GM06990 (cell line): Measurements from ENCODE around the gene CASS4.
A peak's percentile ranks its signal among the peaks of the same experiment; 100 is the strongest.

ENCODE experiments used
- DNase-seq: peaks from one replicate; pipeline ENCODE4 v3.0.0-alpha.2; 2011; ENCODE audit not compliant: insufficient read length; ENCODE audit errors: extremely low read depth
- H3K27me3 ChIP-seq: replicated peaks from 2 replicates; pipeline ENCODE4 v1.6.0; 2011; ENCODE audit warnings: low read length; ENCODE audit not compliant: control insufficient read depth, insufficient read depth
- H3K36me3 ChIP-seq: 2 replicates; pipeline ENCODE4 v1.5.1; 2011; ENCODE audit warnings: low read length; ENCODE audit not compliant: control insufficient read depth, insufficient read depth
- H3K4me3 ChIP-seq: replicated peaks from 2 replicates; pipeline ENCODE4 v1.5.1; 2011; ENCODE audit warnings: low read depth, mild to moderate bottlenecking, control low read depth, low read length
- TF ChIP-seq, protein P1 (sequence below): IDR thresholded peaks from 2 replicates; pipeline ENCODE4 v1.5.1; 2011; ENCODE audit warnings: low read length, control low read depth, mild to moderate bottlenecking, inconsistent platforms; ENCODE audit not compliant: insufficient read depth, poor library complexity, severe bottlenecking

Gene CASS4

DNA sequence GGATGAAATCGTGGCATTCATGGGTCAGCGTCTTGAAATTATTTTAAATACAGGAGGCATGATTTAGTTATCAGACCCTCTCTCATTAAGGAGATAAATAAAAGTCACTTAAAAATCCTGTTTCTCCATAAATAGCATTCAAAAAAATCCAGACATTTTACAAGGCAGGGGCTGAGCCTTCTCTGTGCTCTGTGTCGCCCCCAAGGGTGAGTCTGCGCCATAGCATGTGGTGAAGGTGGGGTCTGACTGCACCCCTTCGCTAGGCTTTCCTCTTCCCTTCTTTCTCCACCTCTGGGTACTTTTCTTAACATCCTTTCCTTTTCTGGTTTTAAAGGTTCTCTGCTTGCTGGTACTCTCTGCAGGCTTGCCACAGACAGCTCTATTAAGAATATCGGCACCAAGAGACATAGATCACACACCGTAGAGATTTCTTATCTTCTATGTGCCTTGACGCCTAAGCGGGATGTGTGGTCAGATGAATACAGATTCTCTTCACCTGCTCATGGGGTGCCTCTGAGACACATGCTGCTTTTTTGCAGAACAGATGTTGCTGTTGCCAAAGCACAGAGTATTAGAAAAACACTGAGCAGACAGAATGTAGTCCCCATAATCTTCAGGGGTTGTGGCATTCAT is 92.4 kb downstream of the CASS4 start:
- no peak for DNase-seq
- H3K27me3 ChIP-seq, result no peaks in the 10 kb centered on the region
- H3K36me3 ChIP-seq, result peaks cover 3% of the 10 kb centered on the region
- TF ChIP-seq, protein P1, sequence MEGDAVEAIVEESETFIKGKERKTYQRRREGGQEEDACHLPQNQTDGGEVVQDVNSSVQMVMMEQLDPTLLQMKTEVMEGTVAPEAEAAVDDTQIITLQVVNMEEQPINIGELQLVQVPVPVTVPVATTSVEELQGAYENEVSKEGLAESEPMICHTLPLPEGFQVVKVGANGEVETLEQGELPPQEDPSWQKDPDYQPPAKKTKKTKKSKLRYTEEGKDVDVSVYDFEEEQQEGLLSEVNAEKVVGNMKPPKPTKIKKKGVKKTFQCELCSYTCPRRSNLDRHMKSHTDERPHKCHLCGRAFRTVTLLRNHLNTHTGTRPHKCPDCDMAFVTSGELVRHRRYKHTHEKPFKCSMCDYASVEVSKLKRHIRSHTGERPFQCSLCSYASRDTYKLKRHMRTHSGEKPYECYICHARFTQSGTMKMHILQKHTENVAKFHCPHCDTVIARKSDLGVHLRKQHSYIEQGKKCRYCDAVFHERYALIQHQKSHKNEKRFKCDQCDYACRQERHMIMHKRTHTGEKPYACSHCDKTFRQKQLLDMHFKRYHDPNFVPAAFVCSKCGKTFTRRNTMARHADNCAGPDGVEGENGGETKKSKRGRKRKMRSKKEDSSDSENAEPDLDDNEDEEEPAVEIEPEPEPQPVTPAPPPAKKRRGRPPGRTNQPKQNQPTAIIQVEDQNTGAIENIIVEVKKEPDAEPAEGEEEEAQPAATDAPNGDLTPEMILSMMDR, result peak; percentile 41
- no peak overlapping the region for H3K4me3 ChIP-seq

DNA sequence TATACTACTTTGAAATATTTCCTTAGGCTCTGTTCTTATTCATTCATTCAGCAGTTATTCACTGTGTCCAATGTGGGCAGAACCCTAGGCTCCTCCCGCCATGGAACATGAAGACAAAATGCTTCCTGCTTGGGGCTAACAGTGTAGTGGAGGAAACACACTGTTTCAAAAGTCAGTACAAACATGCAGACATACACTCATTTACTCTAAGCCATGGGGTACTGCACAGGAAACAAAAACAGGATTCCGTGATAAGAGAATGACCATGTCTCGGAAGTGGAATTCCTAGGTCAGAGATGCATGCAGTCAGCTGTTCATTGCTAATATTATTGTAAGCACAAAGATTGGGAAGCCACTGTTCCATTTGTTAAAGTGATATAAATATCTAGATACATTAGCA is 94.0 kb downstream of the CASS4 start:
- TF ChIP-seq, protein P1, result no peak

More for the DNA sequence above, 94.0 kb downstream of the CASS4 start:
- Histone ChIP-seq H3K4me3 (no peak overlapping the region), H3K36me3 (peaks cover 3% of the 10 kb centered on the region), H3K27me3 (no peaks in the 10 kb centered on the region)
- no peak for DNase-seq
